H1 (cell line): ENCODE data around the gene COL4A1. TPM values are rescaled to one million over a fixed set of nuclear protein-coding genes. Genes with fewer than 3 reads are reported as not detected.
A peak's percentile ranks its signal among the peaks of the same experiment; 100 is the strongest.

ENCODE experiments used
- CTCF ChIA-PET: fragments of 300-600 bp; sonication (Branson Sonifier 250); formaldehyde crosslinking; loops from one replicate; lab custom pipeline; 2021; ENCODE audit not compliant: partially characterized antibody; lab: Charles Lee
- POLR2A ChIA-PET: fragments of 300-600 bp; sonication (Branson Sonifier 250); formaldehyde crosslinking; loops from one replicate; lab custom pipeline; 2021; ENCODE audit warnings: inconsistent platforms; ENCODE audit not compliant: partially characterized antibody; lab: Charles Lee
- DNase-seq, 2 experiments: peaks; one replicate each; pipeline versions ENCODE4 v3.0.0 to v3.0.0-alpha.2; 2010 to 2022; ENCODE audit warnings: low spot score in 2 of 2, low read depth in 1 of 2, mixed read lengths in 1 of 2
- FAIRE-seq: peaks from 2 replicates; lab custom pipeline; 2011; peaks lifted over from hg19 to GRCh38; lab: Jason Lieb, UNC
- H2AFZ ChIP-seq: 2 replicates; pipeline ENCODE4 v1.8.1; 2012; ENCODE audit warnings: low read length, inconsistent platforms
- H2AK5ac ChIP-seq: 2 replicates; pipeline ENCODE4 v1.6.1; 2013; ENCODE audit warnings: low read depth, low read length
- H2BK120ac ChIP-seq: replicated peaks from 2 replicates; pipeline ENCODE3; 2013; ENCODE audit warnings: low read depth, low read length, inconsistent platforms
- H2BK12ac ChIP-seq: 2 replicates; pipeline ENCODE4 v1.6.1; 2013; ENCODE audit warnings: low read depth, low read length
- H2BK15ac ChIP-seq: 2 replicates; pipeline ENCODE4 v1.6.1; 2013; ENCODE audit warnings: low read length
- H2BK20ac ChIP-seq: 2 replicates; pipeline ENCODE4 v1.6.1; 2013; ENCODE audit warnings: low read length
- H2BK5ac ChIP-seq: 2 replicates; pipeline ENCODE4 v1.6.1; 2013; ENCODE audit warnings: low read depth, low read length
- H3K14ac ChIP-seq: 2 replicates; pipeline ENCODE4 v1.6.1; 2013; ENCODE audit warnings: inconsistent platforms; ENCODE audit not compliant: insufficient read length
- H3K18ac ChIP-seq: 2 replicates; pipeline ENCODE4 v1.6.1; 2013; ENCODE audit warnings: low read length; ENCODE audit errors: extremely low read depth
- H3K23ac ChIP-seq: 2 replicates; pipeline ENCODE4 v1.6.1; 2013; ENCODE audit warnings: inconsistent platforms; ENCODE audit not compliant: insufficient read length
- H3K23me2 ChIP-seq: 2 replicates; pipeline ENCODE4 v1.6.1; 2013; ENCODE audit warnings: low read depth, low read length
- H3K27ac ChIP-seq: 2 replicates; pipeline ENCODE4 v1.6.1; 2011; ENCODE audit warnings: low read depth, low read length, inconsistent platforms
- H3K27me3 ChIP-seq, 4 experiments: replicated peaks in 1 of 4; 1 replicate in 1 of 4; 2 replicates in 3 of 4; pipeline versions ENCODE4 v1.6.1 to v1.8.1; 2011 to 2013; ENCODE audit warnings: low read length in 3 of 4, mild to moderate bottlenecking in 3 of 4, inconsistent platforms in 2 of 4, mixed read lengths in 2 of 4, moderate library complexity in 1 of 4; ENCODE audit not compliant: control insufficient read depth in 3 of 4, insufficient read depth in 3 of 4; ENCODE audit errors: extremely low read depth in 1 of 4
- H3K36me3 ChIP-seq, 4 experiments: 2 replicates each; pipeline versions ENCODE4 v1.6.1 to v1.8.1; 2011 to 2013; ENCODE audit warnings: mild to moderate bottlenecking in 4 of 4, low read length in 3 of 4, moderate library complexity in 2 of 4, control low read depth in 1 of 4, inconsistent platforms in 1 of 4; ENCODE audit not compliant: insufficient read depth in 4 of 4, control insufficient read depth in 2 of 4
- H3K4ac ChIP-seq: replicated peaks from 2 replicates; pipeline ENCODE3; 2013; ENCODE audit warnings: low read length, low read depth, mixed read lengths, inconsistent platforms; ENCODE audit not compliant: insufficient read length
- H3K4me1 ChIP-seq, 4 experiments: replicated peaks in 1 of 4; 1 replicate in 1 of 4; 2 replicates in 3 of 4; pipeline versions ENCODE4 v1.6.1 to v1.8.1; 2011 to 2013; ENCODE audit warnings: low read length in 3 of 4, inconsistent platforms in 2 of 4, mixed read lengths in 1 of 4; ENCODE audit not compliant: insufficient read depth in 4 of 4, control insufficient read depth in 3 of 4
- H3K4me2 ChIP-seq, 2 experiments: 2 replicates each; pipeline versions ENCODE4 v1.6.1 to v1.8.1; 2011 to 2013; ENCODE audit warnings: low read depth in 2 of 2, low read length in 2 of 2, control low read depth in 1 of 2, inconsistent platforms in 1 of 2, mild to moderate bottlenecking in 1 of 2; ENCODE audit not compliant: insufficient read depth in 1 of 2
- H3K4me3 ChIP-seq, 4 experiments: fragments of 200-600, 300-600 bp in 1 of 4; sonication (generic), shearing (Covaris generic), sonication (Bioruptor Twin) in 1 of 4; 2 replicates each; pipeline versions ENCODE4 v1.5.1 to v1.8.1; 2011 to 2016; ENCODE audit warnings: low read length in 4 of 4, low read depth in 3 of 4, control low read depth in 2 of 4, inconsistent platforms in 2 of 4, mild to moderate bottlenecking in 2 of 4, mixed read lengths in 1 of 4, moderate library complexity in 1 of 4; ENCODE audit not compliant: insufficient read depth in 2 of 4; ENCODE audit errors: extremely low read depth in 1 of 4
- H3K56ac ChIP-seq: replicated peaks from 2 replicates; pipeline ENCODE3; 2013; ENCODE audit warnings: low read depth, mild to moderate bottlenecking, mixed read lengths, low read length, inconsistent platforms; ENCODE audit not compliant: insufficient read length
- H3K79me1 ChIP-seq: 2 replicates; pipeline ENCODE4 v1.6.1; 2013; ENCODE audit warnings: low read depth, low read length, control low read depth
- H3K79me2 ChIP-seq, 2 experiments: 2 replicates each; pipeline versions ENCODE4 v1.6.1 to v1.8.1; 2012 to 2013; ENCODE audit warnings: low read length in 2 of 2, mild to moderate bottlenecking in 2 of 2, inconsistent platforms in 1 of 2; ENCODE audit not compliant: insufficient read depth in 2 of 2, control insufficient read depth in 1 of 2
- H3K9ac ChIP-seq, 4 experiments: replicated peaks in 1 of 4; 1 replicate in 1 of 4; 2 replicates in 3 of 4; pipeline versions ENCODE4 v1.6.1 to v1.8.1; 2011 to 2013; ENCODE audit warnings: low read depth in 3 of 4, low read length in 3 of 4, control low read depth in 2 of 4, mild to moderate bottlenecking in 2 of 4, moderate library complexity in 2 of 4, inconsistent platforms in 1 of 4; ENCODE audit errors: extremely low read depth in 1 of 4
- H3K9me3 ChIP-seq, 2 experiments: 2 replicates each; pipeline versions ENCODE4 v1.6.1 to v1.8.1; 2012 to 2013; ENCODE audit warnings: mild to moderate bottlenecking in 2 of 2, moderate library complexity in 2 of 2, control low read depth in 1 of 2, inconsistent platforms in 1 of 2, low read depth in 1 of 2, low read length in 1 of 2, mixed read lengths in 1 of 2; ENCODE audit not compliant: insufficient read depth in 2 of 2
- H4K20me1 ChIP-seq, 2 experiments: replicated peaks in 1 of 2; 2 replicates each; pipeline versions ENCODE3 to v1.8.1; 2011 to 2013; ENCODE audit warnings: inconsistent platforms in 2 of 2, low read length in 2 of 2, mild to moderate bottlenecking in 1 of 2; ENCODE audit not compliant: insufficient read depth in 2 of 2, control insufficient read depth in 1 of 2
- H4K5ac ChIP-seq: 2 replicates; pipeline ENCODE4 v1.6.1; 2013; ENCODE audit warnings: low read length, low read depth, mixed read lengths, inconsistent platforms; ENCODE audit not compliant: insufficient read length
- H4K8ac ChIP-seq: 2 replicates; pipeline ENCODE4 v1.8.0; 2013; ENCODE audit warnings: mild to moderate bottlenecking, moderate library complexity, low read length, inconsistent platforms; ENCODE audit not compliant: insufficient read depth; ENCODE audit errors: extremely low read depth
- H4K91ac ChIP-seq: replicated peaks from 2 replicates; pipeline ENCODE3; 2013; ENCODE audit warnings: low read length, mixed read lengths, inconsistent platforms; ENCODE audit not compliant: insufficient read length
- JUN ChIP-seq: IDR thresholded peaks from 2 replicates; pipeline ENCODE4 v1.6.1; 2011; ENCODE audit warnings: low read depth, mild to moderate bottlenecking, improper control_type of control experiment, low read length
- POLR2A ChIP-seq, 2 experiments: IDR thresholded peaks; 1 replicate in 1 of 2; 2 replicates in 1 of 2; pipeline ENCODE4 v1.6.1; 2011; ENCODE audit warnings: low read depth in 2 of 2, low read length in 2 of 2, mild to moderate bottlenecking in 2 of 2; ENCODE audit errors: control extremely low read depth in 1 of 2
- RAD21 ChIP-seq, 2 experiments: IDR thresholded peaks in 1 of 2; conservative IDR thresholded peaks in 1 of 2; 2 replicates each; pipeline ENCODE4 v1.6.1; 2011; ENCODE audit warnings: low read depth in 2 of 2, low read length in 2 of 2, improper control_type of control experiment in 1 of 2, inconsistent platforms in 1 of 2, mild to moderate bottlenecking in 1 of 2, moderate library complexity in 1 of 2
- WGBS, 2 experiments: shearing (Covaris generic) in 1 of 2; methylation state at CpG; one replicate each; pipeline versions ENCODE4 v1.1.6 to v1.1.7; 2013 to 2015; ENCODE audit warnings: low lambda C conversion rate in 2 of 2, mixed read lengths in 2 of 2, inconsistent platforms in 1 of 2, low coverage in 1 of 2, missing lambda C conversion rate in 1 of 2; ENCODE audit not compliant: insufficient replicate concordance in 2 of 2, insufficient coverage in 1 of 2, insufficient read length in 1 of 2; ENCODE audit errors: extremely low coverage in 1 of 2, missing lambda C conversion rate in 1 of 2; 5-methylcytosine and 5-hydroxymethylcytosine counted together
- polyA plus RNA-seq, 7 experiments: library from polyadenylated mRNA; depleted of rRNA in 3 of 7; stranded (reverse) in 5 of 7; unstranded in 2 of 7; fragments of >200 nt in 5 of 7; fragments of 200-250 nt in 2 of 7; gene quantifications; 1 replicate in 5 of 7; 2 replicates in 1 of 7; 4 replicates in 1 of 7; pipeline versions ENCODE4 v1.2.1 to v1.2.3, GENCODE V29; 2011 to 2013; ENCODE audit warnings: missing spikeins in 2 of 7, mixed read lengths in 2 of 7
- total RNA-seq: library from RNA; stranded (reverse); fragmentation: NEBNext Ultra II Directional; extraction: Animal tissue kit (Norgen Biotek cat#: 25700); gene quantifications from 2 replicates; pipeline ENCODE4 v1.2.1, GENCODE V29; 2021
- TF ChIP-seq, protein P1 (sequence below): IDR thresholded peaks from 2 replicates; pipeline ENCODE4 v1.6.1; 2011; ENCODE audit warnings: low read depth, mild to moderate bottlenecking, low read length; ENCODE audit not compliant: insufficient read depth
- TF ChIP-seq, protein P2 (sequence below), 3 experiments: IDR thresholded peaks; 1 replicate in 2 of 3; 2 replicates in 1 of 3; pipeline versions ENCODE4 v1.5.1 to v1.6.1; 2011; ENCODE audit warnings: low read length in 3 of 3, mild to moderate bottlenecking in 3 of 3, inconsistent platforms in 2 of 3, low read depth in 1 of 3, moderate library complexity in 1 of 3; ENCODE audit not compliant: insufficient read depth in 1 of 3; ENCODE audit errors: control extremely low read depth in 1 of 3

Gene COL4A1
- total and polyA plus RNA-seq, 2 of the 8 experiments (the other 6 are each of a cell fraction or from before 2014, with no cell fraction given) = 30.7 to 82.0 TPM

DNA sequence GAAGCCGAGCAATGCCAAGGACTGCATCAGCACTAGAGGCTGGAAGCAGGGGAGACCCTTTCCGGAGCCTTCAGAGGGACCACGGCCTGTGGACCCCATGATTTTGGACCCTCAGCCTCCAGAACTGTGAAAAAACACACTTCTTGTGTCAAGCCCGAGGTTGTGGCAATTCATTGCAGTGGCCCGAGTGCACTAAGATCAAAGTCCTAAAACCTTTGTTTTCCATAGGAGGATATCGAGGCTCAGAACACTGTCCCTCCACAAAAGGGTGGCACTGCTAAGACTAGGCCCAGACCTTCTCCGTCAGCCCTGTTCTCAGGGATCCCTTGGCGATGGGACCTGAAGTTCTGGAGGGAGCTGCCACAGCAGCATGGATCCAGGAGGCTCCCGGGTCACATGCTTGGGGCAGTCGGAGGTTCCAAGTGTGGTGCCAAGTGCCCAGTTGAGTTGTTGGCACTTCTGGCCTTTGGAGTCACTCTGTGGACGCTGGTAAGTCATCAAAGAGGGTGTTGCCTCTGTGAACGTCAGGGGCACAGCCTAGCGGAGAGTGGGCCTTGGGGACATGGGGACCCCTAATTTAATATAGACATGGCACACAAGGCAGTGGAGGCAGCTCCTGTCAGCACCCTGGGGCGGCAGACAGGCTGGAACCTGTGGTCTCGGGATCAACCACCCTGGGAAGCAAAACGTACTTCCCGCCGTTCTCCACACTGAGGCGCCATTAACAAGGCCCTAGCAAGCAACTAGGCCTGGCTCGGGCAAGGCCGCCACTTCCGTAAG, 199.2 kb downstream of the COL4A1 start:
- no peak overlapping the region for H3K27ac ChIP-seq
- DNase-seq = peak in 1 of 2 experiments; percentile 76

More for the DNA sequence above, 199.2 kb downstream of the COL4A1 start:
- Histone ChIP-seq H3K18ac (no peak overlapping the region), H4K20me1 (peaks cover 0 to 5% of the 10 kb centered on the region in 2 experiments), H3K4ac (no peak overlapping the region), H3K27me3 (no peaks in the 10 kb centered on the region), H2BK20ac (no peak overlapping the region), H2AFZ (no peak overlapping the region), H3K36me3 (no peaks in the 10 kb centered on the region), H3K9ac (no peak overlapping the region), H4K5ac (no peak overlapping the region), H3K23ac (no peak overlapping the region), H4K8ac (no peak overlapping the region), H3K23me2 (peaks cover 3% of the 10 kb centered on the region; the same call in 1 of the 2 replicates), H3K4me1 (peaks cover 2 to 13% (median 4%) of the 10 kb centered on the region in 4 experiments; a peak in 5 of 7 replicates), H3K79me1 (no peaks in the 10 kb centered on the region), H2BK5ac (no peak overlapping the region), H3K9me3 (no peaks in the 10 kb centered on the region), H3K56ac (no peak overlapping the region), H2BK12ac (0 out of 2 replicates have a peak overlapping the region, but pooled peaks have one; percentile 45), H3K4me2 (no peak overlapping the region), H3K14ac (no peak overlapping the region), H4K91ac (no peak overlapping the region), H2AK5ac (no peak overlapping the region), H2BK120ac (no peak overlapping the region), H3K4me3 (no peak overlapping the region), H2BK15ac (no peak overlapping the region), H3K79me2 (no peaks in the 10 kb centered on the region)
- ChIA-PET POLR2A (no interaction called here), CTCF (interaction anchor here (0.6 to 2.6 kb wide), 19 partner anchors 8 to 467 kb away, joined by 3 to 12 read pairs (median 3); no protein-coding TSS in a partner anchor)
- TF ChIP-seq POLR2A (IDR thresholded peaks at IDR 0.05; ENCODE audit: control extremely low read depth in 1 of 2, low read depth in 2 of 2, low read length in 2 of 2) = no peak
- TF ChIP-seq, protein P1, sequence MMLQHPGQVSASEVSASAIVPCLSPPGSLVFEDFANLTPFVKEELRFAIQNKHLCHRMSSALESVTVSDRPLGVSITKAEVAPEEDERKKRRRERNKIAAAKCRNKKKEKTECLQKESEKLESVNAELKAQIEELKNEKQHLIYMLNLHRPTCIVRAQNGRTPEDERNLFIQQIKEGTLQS = no peak
- TF ChIP-seq, protein P2, sequence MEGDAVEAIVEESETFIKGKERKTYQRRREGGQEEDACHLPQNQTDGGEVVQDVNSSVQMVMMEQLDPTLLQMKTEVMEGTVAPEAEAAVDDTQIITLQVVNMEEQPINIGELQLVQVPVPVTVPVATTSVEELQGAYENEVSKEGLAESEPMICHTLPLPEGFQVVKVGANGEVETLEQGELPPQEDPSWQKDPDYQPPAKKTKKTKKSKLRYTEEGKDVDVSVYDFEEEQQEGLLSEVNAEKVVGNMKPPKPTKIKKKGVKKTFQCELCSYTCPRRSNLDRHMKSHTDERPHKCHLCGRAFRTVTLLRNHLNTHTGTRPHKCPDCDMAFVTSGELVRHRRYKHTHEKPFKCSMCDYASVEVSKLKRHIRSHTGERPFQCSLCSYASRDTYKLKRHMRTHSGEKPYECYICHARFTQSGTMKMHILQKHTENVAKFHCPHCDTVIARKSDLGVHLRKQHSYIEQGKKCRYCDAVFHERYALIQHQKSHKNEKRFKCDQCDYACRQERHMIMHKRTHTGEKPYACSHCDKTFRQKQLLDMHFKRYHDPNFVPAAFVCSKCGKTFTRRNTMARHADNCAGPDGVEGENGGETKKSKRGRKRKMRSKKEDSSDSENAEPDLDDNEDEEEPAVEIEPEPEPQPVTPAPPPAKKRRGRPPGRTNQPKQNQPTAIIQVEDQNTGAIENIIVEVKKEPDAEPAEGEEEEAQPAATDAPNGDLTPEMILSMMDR (IDR thresholded peaks at IDR 0.05; ENCODE audit: control extremely low read depth in 1 of 3, insufficient read depth in 1 of 3, low read depth in 1 of 3, low read length in 3 of 3) = peak; percentile 70 to 78 (median 74)
- TF ChIP-seq RAD21 (IDR thresholded peaks at IDR 0.05 in 1 of 2, conservative IDR thresholded peaks at IDR 0.05 in 1 of 2; ENCODE audit: low read depth in 2 of 2, low read length in 2 of 2) = peak; percentile 71 to 81
- TF ChIP-seq JUN = no peak
- WGBS, 2 experiments = 79% methylated on average over 22 of the region's 22 CpGs; no CpG with 5 or more reads in 1 of the 2 experiments
- no peak for FAIRE-seq
